Parathyroid adenoma (tissue), 2 donors: Measurements from ENCODE around the gene ZNRF3.
A peak's percentile ranks its signal among the peaks of the same experiment; 100 is the strongest.

Source experiments
- H2AFZ ChIP-seq: fragments of 300-600 bp; sonication (generic); one replicate; pipeline ENCODE4 v1.7.0; 2017; ENCODE audit warnings: antibody characterized with exemption, mild to moderate bottlenecking
- H3K27ac ChIP-seq: fragments of 300-600 bp; sonication (generic); one replicate; pipeline ENCODE4 v1.7.0; 2017
- H3K27me3 ChIP-seq: fragments of 300-600 bp; sonication (generic); one replicate; pipeline ENCODE4 v1.7.0; 2017; ENCODE audit warnings: low read length; ENCODE audit not compliant: control insufficient read depth, insufficient read depth
- H3K36me3 ChIP-seq: fragments of 300-600 bp; sonication (generic); one replicate; pipeline ENCODE4 v1.7.0; 2017; ENCODE audit warnings: low read length; ENCODE audit not compliant: control insufficient read depth, insufficient read depth
- H3K4me1 ChIP-seq: fragments of 300-600 bp; sonication (generic); one replicate; pipeline ENCODE4 v1.7.0; 2017; ENCODE audit warnings: control low read depth
- H3K4me2 ChIP-seq: fragments of 300-600 bp; sonication (generic); one replicate; pipeline ENCODE4 v1.7.0; 2017; ENCODE audit warnings: low read length
- H3K4me3 ChIP-seq: fragments of 300-600 bp; sonication (generic); one replicate; pipeline ENCODE4 v1.7.0; 2017; ENCODE audit warnings: low read depth, low read length
- H3K79me2 ChIP-seq: fragments of 300-600 bp; sonication (generic); one replicate; pipeline ENCODE4 v1.7.0; 2017; ENCODE audit warnings: control low read depth
- H3K9ac ChIP-seq: fragments of 300-600 bp; sonication (generic); one replicate; pipeline ENCODE4 v1.7.0; 2017; ENCODE audit warnings: mild to moderate bottlenecking
- H3K9me3 ChIP-seq: fragments of 300-600 bp; sonication (generic); one replicate; pipeline ENCODE4 v1.7.0; 2017; ENCODE audit warnings: low read length; ENCODE audit not compliant: control insufficient read depth
- CTCF ChIP-seq: fragments of 300-600 bp; sonication (generic); IDR thresholded peaks from one replicate; pipeline ENCODE4 v1.7.0; 2017; ENCODE audit warnings: antibody characterized with exemption, mild to moderate bottlenecking
- donor health status: primary hyperparathyroidism.

ZNRF3 gene

GRCh38 chr22:28973352-28973751 is 90.0 kb downstream of the ZNRF3 start:
- Histone ChIP-seq H3K4me1 (no peaks in the 10 kb centered on the region), H3K9ac (no peak overlapping the region), H3K79me2 (no peaks in the 10 kb centered on the region), H3K9me3 (no peaks in the 10 kb centered on the region), H3K27ac (no peak overlapping the region), H3K36me3 (no peaks in the 10 kb centered on the region), H3K27me3 (no peaks in the 10 kb centered on the region), H3K4me3 (no peak overlapping the region), H3K4me2 (no peak overlapping the region), H2AFZ (no peak overlapping the region)
- no peak for TF ChIP-seq CTCF

GRCh38 chr22:28977060-28977459 is 93.7 kb downstream of the ZNRF3 start:
- no peak overlapping the region for H3K9ac ChIP-seq
- H3K27ac ChIP-seq = no peak overlapping the region
- H3K79me2 ChIP-seq = no peaks in the 10 kb centered on the region
- H3K4me1 ChIP-seq = no peaks in the 10 kb centered on the region
- H3K9me3 ChIP-seq = no peaks in the 10 kb centered on the region
- no peaks in the 10 kb centered on the region for H3K27me3 ChIP-seq
- H2AFZ ChIP-seq = no peak overlapping the region
- no peaks in the 10 kb centered on the region for H3K36me3 ChIP-seq
- H3K4me3 ChIP-seq = no peak overlapping the region
- TF ChIP-seq CTCF = no peak
- no peak overlapping the region for H3K4me2 ChIP-seq

- peak overlapping the region; percentile 33 for H3K4me2 ChIP-seq
Observed at GRCh38 chr22:28977481-28977971, 94.2 kb downstream of the ZNRF3 start.

GRCh38 chr22:28978158-28978557 is 94.8 kb downstream of the ZNRF3 start:
- Histone ChIP-seq H3K27me3 (no peaks in the 10 kb centered on the region), H3K4me2 (peak overlapping the region; percentile 15), H2AFZ (no peak overlapping the region), H3K27ac (no peak overlapping the region), H3K79me2 (no peaks in the 10 kb centered on the region), H3K9ac (no peak overlapping the region), H3K9me3 (no peaks in the 10 kb centered on the region), H3K4me3 (no peak overlapping the region), H3K36me3 (no peaks in the 10 kb centered on the region), H3K4me1 (no peaks in the 10 kb centered on the region)
- no peak for TF ChIP-seq CTCF

More at GRCh38 chr22:28977481-28977971, 94.2 kb downstream of the ZNRF3 start:
- Histone ChIP-seq H2AFZ (no peak overlapping the region), H3K4me3 (no peak overlapping the region), H3K9ac (no peak overlapping the region), H3K36me3 (no peaks in the 10 kb centered on the region), H3K27me3 (no peaks in the 10 kb centered on the region), H3K9me3 (no peaks in the 10 kb centered on the region), H3K79me2 (no peaks in the 10 kb centered on the region), H3K4me1 (no peaks in the 10 kb centered on the region), H3K27ac (no peak overlapping the region)
- no peak for TF ChIP-seq CTCF
